HepG2 (cell line): Measurements from ENCODE around the gene NELFB. TPM values are rescaled to one million over a fixed set of nuclear protein-coding genes. Genes with fewer than 3 reads are reported as not detected.

Experiments
- DPF2 ChIP-seq: sonication (generic); formaldehyde crosslinking; IDR thresholded peaks from 2 replicates; pipeline ENCODE4 v1.4.0; 2020; ENCODE audit warnings: mild to moderate bottlenecking, low read depth, missing genetic modification reagents, borderline replicate concordance
- KAT7 ChIP-seq: IDR thresholded peaks from 2 replicates; pipeline ENCODE4 v1.6.1; 2018; ENCODE audit warnings: borderline replicate concordance, missing compliant biosample characterization
- KLF12 ChIP-seq: sonication (generic); formaldehyde crosslinking; IDR thresholded peaks from 2 replicates; pipeline ENCODE4 v1.4.0; 2020; ENCODE audit warnings: missing genetic modification reagents, borderline replicate concordance
- NONO ChIP-seq, 2 experiments: fragments of 450-650 bp in 1 of 2; sonication (generic) in 1 of 2; formaldehyde crosslinking in 1 of 2; IDR thresholded peaks in 1 of 2; conservative IDR thresholded peaks in 1 of 2; 2 replicates each; pipeline versions ENCODE4 v1.6.1 to v1.8.0; 2017 to 2022; ENCODE audit warnings: mild to moderate bottlenecking in 1 of 2, missing genetic modification reagents in 1 of 2, moderate library complexity in 1 of 2
- NPAS2 ChIP-seq: sonication (generic); formaldehyde crosslinking; IDR thresholded peaks from 2 replicates; pipeline ENCODE4 v1.8.0; 2022; ENCODE audit warnings: mild to moderate bottlenecking, missing genetic modification reagents, borderline replicate concordance
- RAD51 ChIP-seq: fragments of 450-650 bp; IDR thresholded peaks from 2 replicates; pipeline ENCODE4 v1.6.1; 2016; ENCODE audit warnings: borderline replicate concordance
- ZNF446 ChIP-seq: sonication (generic); formaldehyde crosslinking; IDR thresholded peaks from 2 replicates; pipeline ENCODE4 v1.5.0; 2020; ENCODE audit warnings: mild to moderate bottlenecking, missing genetic modification reagents
- ZNF672 ChIP-seq: sonication (generic); formaldehyde crosslinking; IDR thresholded peaks from 2 replicates; pipeline ENCODE4 v1.8.1; 2022; ENCODE audit warnings: missing genetic modification reagents
- ZNF724P ChIP-seq: sonication (generic); formaldehyde crosslinking; IDR thresholded peaks from 2 replicates; pipeline ENCODE4 v1.8.0; 2022; ENCODE audit warnings: missing genetic modification reagents, borderline replicate concordance
- polyA plus RNA-seq, 8 experiments: library from polyadenylated mRNA; depleted of rRNA in 3 of 8; stranded (reverse) in 7 of 8; unstranded in 1 of 8; fragments of >200 nt; fragmentation: Illumina TruSeq in 4 of 8; extraction: Trizol in 4 of 8; gene quantifications; 2 replicates each; pipeline versions ENCODE4 v1.2.1 to v1.2.3, GENCODE V29; 2011 to 2016; ENCODE audit warnings: low read depth in 4 of 8, missing spikeins in 1 of 8, mixed read lengths in 1 of 8; ENCODE audit not compliant: insufficient read depth in 1 of 8
- total RNA-seq, 5 experiments: library from RNA; depleted of rRNA; stranded (reverse); fragments of >200 nt; fragmentation: Illumina TruSeq; extraction: Trizol; gene quantifications; 2 replicates each; pipeline ENCODE4 v1.2.3, GENCODE V29; 2016; ENCODE audit warnings: low read depth in 1 of 5
- TF ChIP-seq, protein P1 (sequence below): fragments of 450-650 bp; IDR thresholded peaks from 2 replicates; pipeline ENCODE4 v1.6.1; 2017; ENCODE audit warnings: mild to moderate bottlenecking
- TF ChIP-seq, protein P2 (sequence below): sonication (generic); formaldehyde crosslinking; IDR thresholded peaks from 2 replicates; pipeline ENCODE4 v1.4.0; 2020; ENCODE audit warnings: missing genetic modification reagents, borderline replicate concordance
- TF ChIP-seq, protein P3 (sequence below), 2 experiments: IDR thresholded peaks; 2 replicates each; pipeline ENCODE4 v1.6.1; 2011 to 2012; ENCODE audit warnings: low read length in 2 of 2, borderline replicate concordance in 1 of 2, low read depth in 1 of 2, mild to moderate bottlenecking in 1 of 2, moderate library complexity in 1 of 2
- TF ChIP-seq, protein P4 (sequence below): fragments of 450-650 bp; IDR thresholded peaks from 2 replicates; pipeline ENCODE4 v1.6.1; 2017
- TF ChIP-seq, protein P5 (sequence below), 2 experiments: fragments of 450-650 bp in 1 of 2; sonication (generic) in 1 of 2; formaldehyde crosslinking; IDR thresholded peaks; 2 replicates each; pipeline versions ENCODE4 v1.5.0 to v1.8.0; 2020 to 2022; ENCODE audit warnings: mild to moderate bottlenecking in 1 of 2, missing genetic modification reagents in 1 of 2

Gene NELFB
- total and polyA plus RNA-seq, 2 of the 13 experiments (the other 11 are each of a cell fraction or from before 2014, with no cell fraction given): 26.5 to 45.8 TPM

DNA sequence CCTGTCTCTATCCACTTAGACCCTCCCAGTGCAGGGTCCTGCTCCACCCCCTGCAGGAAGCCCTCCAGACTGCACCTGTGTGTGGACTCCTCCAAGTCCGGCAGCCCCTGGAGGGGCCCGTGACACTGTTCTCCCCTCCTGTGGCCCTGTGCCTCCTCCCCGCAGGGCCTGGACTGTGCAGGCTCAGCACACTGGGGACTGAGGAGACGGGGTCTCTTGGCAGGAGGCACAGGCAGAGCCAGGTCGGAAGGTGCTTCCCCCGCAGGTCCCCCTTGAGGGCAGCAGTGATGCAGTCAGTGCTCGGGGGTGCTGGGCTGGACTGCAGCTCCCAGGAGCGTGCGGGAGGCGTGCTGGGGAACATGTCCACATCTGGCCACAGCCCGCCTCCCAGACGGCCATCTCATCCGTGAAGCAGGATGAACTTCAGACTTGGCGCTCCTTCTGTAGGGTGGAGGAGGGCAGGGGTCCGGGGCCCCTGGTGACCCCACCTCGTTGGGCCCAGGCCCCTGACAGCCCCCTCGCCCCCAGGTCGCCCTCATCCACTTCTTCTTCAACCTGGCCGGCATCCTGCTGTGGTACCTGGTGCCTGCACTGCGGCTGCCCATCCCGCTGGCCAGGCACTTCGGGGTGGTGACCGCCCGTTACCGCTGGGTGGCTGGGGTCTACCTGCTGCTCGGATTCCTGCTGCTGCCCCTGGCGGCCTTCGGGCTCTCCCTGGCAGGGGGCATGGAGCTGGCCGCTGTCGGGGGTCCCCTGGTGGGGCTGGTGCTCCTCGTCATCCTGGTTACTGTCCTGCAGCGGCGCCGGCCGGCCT lies 19.5 kb upstream of the NELFB start (continued):
- no peak; the same call in 1 of the 2 replicates for TF ChIP-seq ZNF446 (CRISPR knock-in tag)
- TF ChIP-seq ZNF672 (CRISPR knock-in tag): no peak
- TF ChIP-seq, protein P1, sequence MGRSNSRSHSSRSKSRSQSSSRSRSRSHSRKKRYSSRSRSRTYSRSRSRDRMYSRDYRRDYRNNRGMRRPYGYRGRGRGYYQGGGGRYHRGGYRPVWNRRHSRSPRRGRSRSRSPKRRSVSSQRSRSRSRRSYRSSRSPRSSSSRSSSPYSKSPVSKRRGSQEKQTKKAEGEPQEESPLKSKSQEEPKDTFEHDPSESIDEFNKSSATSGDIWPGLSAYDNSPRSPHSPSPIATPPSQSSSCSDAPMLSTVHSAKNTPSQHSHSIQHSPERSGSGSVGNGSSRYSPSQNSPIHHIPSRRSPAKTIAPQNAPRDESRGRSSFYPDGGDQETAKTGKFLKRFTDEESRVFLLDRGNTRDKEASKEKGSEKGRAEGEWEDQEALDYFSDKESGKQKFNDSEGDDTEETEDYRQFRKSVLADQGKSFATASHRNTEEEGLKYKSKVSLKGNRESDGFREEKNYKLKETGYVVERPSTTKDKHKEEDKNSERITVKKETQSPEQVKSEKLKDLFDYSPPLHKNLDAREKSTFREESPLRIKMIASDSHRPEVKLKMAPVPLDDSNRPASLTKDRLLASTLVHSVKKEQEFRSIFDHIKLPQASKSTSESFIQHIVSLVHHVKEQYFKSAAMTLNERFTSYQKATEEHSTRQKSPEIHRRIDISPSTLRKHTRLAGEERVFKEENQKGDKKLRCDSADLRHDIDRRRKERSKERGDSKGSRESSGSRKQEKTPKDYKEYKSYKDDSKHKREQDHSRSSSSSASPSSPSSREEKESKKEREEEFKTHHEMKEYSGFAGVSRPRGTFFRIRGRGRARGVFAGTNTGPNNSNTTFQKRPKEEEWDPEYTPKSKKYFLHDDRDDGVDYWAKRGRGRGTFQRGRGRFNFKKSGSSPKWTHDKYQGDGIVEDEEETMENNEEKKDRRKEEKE: no peak
- no peak for TF ChIP-seq DPF2 (CRISPR knock-in tag)
- no peak for TF ChIP-seq ZNF724P (CRISPR knock-in tag)
- TF ChIP-seq NONO (IDR thresholded peaks at IDR 0.05): no peak
- TF ChIP-seq NONO (CRISPR knock-in tag; conservative IDR thresholded peaks at IDR 0.05): no peak
- no peak for TF ChIP-seq KAT7
- TF ChIP-seq, protein P2, sequence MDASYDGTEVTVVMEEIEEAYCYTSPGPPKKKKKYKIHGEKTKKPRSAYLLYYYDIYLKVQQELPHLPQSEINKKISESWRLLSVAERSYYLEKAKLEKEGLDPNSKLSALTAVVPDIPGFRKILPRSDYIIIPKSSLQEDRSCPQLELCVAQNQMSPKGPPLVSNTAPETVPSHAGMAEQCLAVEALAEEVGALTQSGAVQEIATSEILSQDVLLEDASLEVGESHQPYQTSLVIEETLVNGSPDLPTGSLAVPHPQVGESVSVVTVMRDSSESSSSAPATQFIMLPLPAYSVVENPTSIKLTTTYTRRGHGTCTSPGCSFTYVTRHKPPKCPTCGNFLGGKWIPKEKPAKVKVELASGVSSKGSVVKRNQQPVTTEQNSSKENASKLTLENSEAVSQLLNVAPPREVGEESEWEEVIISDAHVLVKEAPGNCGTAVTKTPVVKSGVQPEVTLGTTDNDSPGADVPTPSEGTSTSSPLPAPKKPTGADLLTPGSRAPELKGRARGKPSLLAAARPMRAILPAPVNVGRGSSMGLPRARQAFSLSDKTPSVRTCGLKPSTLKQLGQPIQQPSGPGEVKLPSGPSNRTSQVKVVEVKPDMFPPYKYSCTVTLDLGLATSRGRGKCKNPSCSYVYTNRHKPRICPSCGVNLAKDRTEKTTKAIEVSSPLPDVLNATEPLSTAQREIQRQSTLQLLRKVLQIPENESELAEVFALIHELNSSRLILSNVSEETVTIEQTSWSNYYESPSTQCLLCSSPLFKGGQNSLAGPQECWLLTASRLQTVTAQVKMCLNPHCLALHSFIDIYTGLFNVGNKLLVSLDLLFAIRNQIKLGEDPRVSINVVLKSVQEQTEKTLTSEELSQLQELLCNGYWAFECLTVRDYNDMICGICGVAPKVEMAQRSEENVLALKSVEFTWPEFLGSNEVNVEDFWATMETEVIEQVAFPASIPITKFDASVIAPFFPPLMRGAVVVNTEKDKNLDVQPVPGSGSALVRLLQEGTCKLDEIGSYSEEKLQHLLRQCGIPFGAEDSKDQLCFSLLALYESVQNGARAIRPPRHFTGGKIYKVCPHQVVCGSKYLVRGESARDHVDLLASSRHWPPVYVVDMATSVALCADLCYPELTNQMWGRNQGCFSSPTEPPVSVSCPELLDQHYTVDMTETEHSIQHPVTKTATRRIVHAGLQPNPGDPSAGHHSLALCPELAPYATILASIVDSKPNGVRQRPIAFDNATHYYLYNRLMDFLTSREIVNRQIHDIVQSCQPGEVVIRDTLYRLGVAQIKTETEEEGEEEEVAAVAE: peak; percentile 68; the same call in 1 of the 2 replicates
- TF ChIP-seq, protein P3, sequence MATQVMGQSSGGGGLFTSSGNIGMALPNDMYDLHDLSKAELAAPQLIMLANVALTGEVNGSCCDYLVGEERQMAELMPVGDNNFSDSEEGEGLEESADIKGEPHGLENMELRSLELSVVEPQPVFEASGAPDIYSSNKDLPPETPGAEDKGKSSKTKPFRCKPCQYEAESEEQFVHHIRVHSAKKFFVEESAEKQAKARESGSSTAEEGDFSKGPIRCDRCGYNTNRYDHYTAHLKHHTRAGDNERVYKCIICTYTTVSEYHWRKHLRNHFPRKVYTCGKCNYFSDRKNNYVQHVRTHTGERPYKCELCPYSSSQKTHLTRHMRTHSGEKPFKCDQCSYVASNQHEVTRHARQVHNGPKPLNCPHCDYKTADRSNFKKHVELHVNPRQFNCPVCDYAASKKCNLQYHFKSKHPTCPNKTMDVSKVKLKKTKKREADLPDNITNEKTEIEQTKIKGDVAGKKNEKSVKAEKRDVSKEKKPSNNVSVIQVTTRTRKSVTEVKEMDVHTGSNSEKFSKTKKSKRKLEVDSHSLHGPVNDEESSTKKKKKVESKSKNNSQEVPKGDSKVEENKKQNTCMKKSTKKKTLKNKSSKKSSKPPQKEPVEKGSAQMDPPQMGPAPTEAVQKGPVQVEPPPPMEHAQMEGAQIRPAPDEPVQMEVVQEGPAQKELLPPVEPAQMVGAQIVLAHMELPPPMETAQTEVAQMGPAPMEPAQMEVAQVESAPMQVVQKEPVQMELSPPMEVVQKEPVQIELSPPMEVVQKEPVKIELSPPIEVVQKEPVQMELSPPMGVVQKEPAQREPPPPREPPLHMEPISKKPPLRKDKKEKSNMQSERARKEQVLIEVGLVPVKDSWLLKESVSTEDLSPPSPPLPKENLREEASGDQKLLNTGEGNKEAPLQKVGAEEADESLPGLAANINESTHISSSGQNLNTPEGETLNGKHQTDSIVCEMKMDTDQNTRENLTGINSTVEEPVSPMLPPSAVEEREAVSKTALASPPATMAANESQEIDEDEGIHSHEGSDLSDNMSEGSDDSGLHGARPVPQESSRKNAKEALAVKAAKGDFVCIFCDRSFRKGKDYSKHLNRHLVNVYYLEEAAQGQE (IDR thresholded peaks at IDR 0.05; ENCODE audit: borderline replicate concordance in 1 of 2, low read depth in 1 of 2, low read length in 2 of 2): no peak
- TF ChIP-seq, protein P4, sequence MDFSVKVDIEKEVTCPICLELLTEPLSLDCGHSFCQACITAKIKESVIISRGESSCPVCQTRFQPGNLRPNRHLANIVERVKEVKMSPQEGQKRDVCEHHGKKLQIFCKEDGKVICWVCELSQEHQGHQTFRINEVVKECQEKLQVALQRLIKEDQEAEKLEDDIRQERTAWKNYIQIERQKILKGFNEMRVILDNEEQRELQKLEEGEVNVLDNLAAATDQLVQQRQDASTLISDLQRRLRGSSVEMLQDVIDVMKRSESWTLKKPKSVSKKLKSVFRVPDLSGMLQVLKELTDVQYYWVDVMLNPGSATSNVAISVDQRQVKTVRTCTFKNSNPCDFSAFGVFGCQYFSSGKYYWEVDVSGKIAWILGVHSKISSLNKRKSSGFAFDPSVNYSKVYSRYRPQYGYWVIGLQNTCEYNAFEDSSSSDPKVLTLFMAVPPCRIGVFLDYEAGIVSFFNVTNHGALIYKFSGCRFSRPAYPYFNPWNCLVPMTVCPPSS: no peak
- 0 out of 2 replicates have a peak, but pooled peaks have one; percentile 12 for TF ChIP-seq KLF12 (CRISPR knock-in tag)
- no peak for TF ChIP-seq NPAS2 (CRISPR knock-in tag)
- no peak for TF ChIP-seq RAD51
- TF ChIP-seq, protein P5, sequence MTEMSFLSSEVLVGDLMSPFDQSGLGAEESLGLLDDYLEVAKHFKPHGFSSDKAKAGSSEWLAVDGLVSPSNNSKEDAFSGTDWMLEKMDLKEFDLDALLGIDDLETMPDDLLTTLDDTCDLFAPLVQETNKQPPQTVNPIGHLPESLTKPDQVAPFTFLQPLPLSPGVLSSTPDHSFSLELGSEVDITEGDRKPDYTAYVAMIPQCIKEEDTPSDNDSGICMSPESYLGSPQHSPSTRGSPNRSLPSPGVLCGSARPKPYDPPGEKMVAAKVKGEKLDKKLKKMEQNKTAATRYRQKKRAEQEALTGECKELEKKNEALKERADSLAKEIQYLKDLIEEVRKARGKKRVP (CRISPR knock-in tag; IDR thresholded peaks at IDR 0.05): no peak
